ENCODE data around the gene RPL12. TPM values are rescaled to one million over a fixed set of nuclear protein-coding genes. Genes with fewer than 3 reads are reported as not detected.
A peak's percentile ranks its signal among the peaks of the same experiment; 100 is the strongest.

RPL12 gene
- total RNA-seq (2014; rRNA removed; shearing (Covaris generic)) = 4,429 and 4,439 TPM in 2 replicates

DNA sequence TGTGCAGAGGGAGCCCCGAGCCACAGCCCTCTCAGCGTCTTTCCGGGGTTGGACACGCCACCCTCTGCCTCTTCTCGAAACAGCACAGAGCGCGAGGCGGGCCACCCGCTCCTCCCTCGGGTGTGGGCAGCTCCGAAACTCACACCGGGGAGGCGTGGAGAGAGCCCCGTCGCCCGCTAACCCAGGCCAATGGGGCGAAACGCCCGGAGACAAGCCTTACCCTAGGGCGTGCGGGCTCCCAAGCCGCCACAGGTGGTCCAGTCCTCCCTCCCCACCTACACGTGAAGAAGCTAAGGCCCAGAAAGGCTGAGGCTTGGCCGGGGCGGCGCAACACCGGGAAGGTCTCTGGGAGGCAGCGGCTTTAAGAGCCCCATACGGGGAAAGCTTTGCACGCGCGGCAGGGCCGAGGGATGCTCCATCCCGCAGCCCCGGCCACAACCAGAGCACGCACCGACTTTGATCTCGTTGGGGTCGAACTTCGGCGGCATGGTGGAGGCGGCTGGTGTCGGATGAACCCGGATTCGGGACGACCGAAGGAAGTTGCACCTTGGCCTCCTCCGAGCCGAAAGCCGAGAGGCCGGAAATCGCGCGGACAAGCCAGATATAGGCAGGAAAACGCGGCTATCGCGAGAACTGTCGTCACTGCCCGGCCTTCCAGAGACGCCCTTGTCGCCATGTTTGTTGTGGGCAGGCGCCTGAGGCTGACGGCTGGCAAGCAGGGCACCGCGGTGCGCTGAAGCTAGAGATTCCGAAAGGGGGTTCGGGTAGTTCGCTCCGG, at the start of gene RPL12, which contains the start of gene LRSAM1:
TSS of gene RPL12 (minus strand) at position 577 of the 778 bp plus-strand sequence. CDS start at position 488, 89 bp downstream.
TSS of gene LRSAM1 (plus strand) at position 681 of the 778 bp plus-strand sequence. CDS start 3,018 bp downstream, outside the sequence.
- Histone ChIP-seq H3K36me3 (peaks cover 50% of the 10 kb centered on the region), H3K27ac (peak within 1 kb of the TSS; percentile 82), H3K27me3 (no peaks in the 10 kb centered on the region), H3K9me3 (replicated peaks) (0 out of 2 replicates have a peak, but pooled peaks cover 3% of the 10 kb centered on the region), H3K4me1 (peaks cover 10% of the 10 kb centered on the region; the same call in 1 of the 2 replicates), H3K4me3 (peak within 1 kb of the TSS; percentile 91)
- peak; percentile 97 to 99 for DNase-seq

GRCh38 chr9:127500862-127501261, 49.7 kb upstream of the RPL12 start:
- H3K36me3 ChIP-seq = peaks cover 22% of the 10 kb centered on the region
- peak in 1 of 2 experiments; percentile 4 for DNase-seq

GRCh38 chr9:127500399-127500798, 49.2 kb upstream of the RPL12 start:
- H3K4me1 ChIP-seq = no peaks in the 10 kb centered on the region
- DNase-seq = peak in 1 of 2 experiments; percentile 4
- peaks cover 22% of the 10 kb centered on the region for H3K36me3 ChIP-seq
- H3K27ac ChIP-seq = no peak overlapping the region
- H3K27me3 ChIP-seq = no peaks in the 10 kb centered on the region
- H3K4me3 ChIP-seq = no peak overlapping the region
- no peaks in the 10 kb centered on the region for H3K9me3 ChIP-seq (replicated peaks)

More at GRCh38 chr9:127500862-127501261, 49.7 kb upstream of the RPL12 start:
- Histone ChIP-seq H3K27me3 (no peaks in the 10 kb centered on the region), H3K9me3 (replicated peaks) (no peaks in the 10 kb centered on the region), H3K27ac (no peak overlapping the region), H3K4me3 (no peak overlapping the region), H3K4me1 (no peaks in the 10 kb centered on the region)

GRCh38 chr9:127498298-127498697, 47.1 kb upstream of the RPL12 start:
- Histone ChIP-seq H3K27me3 (no peaks in the 10 kb centered on the region), H3K36me3 (peaks cover 13% of the 10 kb centered on the region), H3K27ac (no peak overlapping the region), H3K4me3 (no peak overlapping the region), H3K9me3 (replicated peaks) (no peaks in the 10 kb centered on the region), H3K4me1 (no peaks in the 10 kb centered on the region)
- no peak for DNase-seq

DNA sequence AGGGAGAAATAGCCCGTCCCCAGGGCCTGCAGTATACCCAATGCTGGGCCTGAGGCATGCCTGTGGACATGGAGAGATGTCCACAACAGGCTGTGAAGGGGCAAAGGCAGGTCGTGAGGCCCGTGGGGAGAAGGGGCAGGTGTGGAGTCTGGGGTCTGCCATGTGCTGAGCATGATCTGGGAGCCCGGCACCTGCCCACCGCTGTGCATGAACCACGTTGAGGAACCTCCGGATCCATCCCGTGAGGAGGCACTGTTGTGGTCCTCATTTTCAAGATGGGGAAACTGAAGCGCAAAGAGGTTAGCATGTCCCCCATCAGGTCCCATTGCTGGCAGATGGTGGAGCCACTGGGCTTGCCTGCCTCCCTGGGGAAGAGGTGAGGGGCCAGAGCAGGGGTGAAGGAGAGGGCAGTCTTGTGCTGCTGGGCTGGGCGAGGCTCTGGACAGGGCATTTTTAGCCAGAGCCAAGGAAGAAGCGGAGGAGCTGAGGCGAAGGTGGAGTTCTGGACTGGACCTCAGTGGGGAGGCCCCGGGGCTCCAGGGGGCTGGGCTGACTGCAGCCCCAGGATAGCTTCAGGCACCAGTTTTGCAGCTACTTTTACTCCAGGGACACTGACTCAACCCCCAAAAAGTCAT, 46.6 kb upstream of the RPL12 start:
- Histone ChIP-seq H3K27ac (no peak overlapping the region), H3K36me3 (peaks cover 12% of the 10 kb centered on the region)
- no peak for DNase-seq

DNA sequence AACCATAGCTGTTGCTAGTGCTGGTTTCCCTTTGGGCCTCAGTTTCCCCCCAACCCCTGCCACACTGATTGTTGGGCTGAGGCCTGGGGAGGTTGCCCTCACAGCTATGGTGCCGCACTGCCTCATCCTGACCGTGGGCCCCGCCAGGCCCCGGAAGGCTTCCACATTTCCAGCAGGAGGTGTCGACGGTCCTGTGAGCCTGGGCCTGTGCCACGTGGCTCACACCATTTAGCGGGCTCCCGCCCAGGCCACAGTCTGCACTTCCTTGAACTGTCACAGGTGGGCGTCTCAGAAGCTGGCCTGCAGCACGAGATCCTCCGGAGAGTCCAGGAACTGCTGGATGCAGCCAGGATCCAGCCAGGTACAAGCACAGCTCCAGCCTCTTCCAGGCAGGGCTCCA, 45.8 kb upstream of the RPL12 start:
- Histone ChIP-seq H3K27ac (no peak overlapping the region), H3K27me3 (no peaks in the 10 kb centered on the region), H3K4me3 (no peak overlapping the region), H3K9me3 (replicated peaks) (no peaks in the 10 kb centered on the region), H3K4me1 (no peaks in the 10 kb centered on the region), H3K36me3 (peaks cover 12% of the 10 kb centered on the region)
- no peak for DNase-seq

More for the DNA sequence above, 46.6 kb upstream of the RPL12 start:
- no peaks in the 10 kb centered on the region for H3K27me3 ChIP-seq
- H3K4me3 ChIP-seq = no peak overlapping the region
- no peaks in the 10 kb centered on the region for H3K4me1 ChIP-seq
- no peaks in the 10 kb centered on the region for H3K9me3 ChIP-seq (replicated peaks)

DNA sequence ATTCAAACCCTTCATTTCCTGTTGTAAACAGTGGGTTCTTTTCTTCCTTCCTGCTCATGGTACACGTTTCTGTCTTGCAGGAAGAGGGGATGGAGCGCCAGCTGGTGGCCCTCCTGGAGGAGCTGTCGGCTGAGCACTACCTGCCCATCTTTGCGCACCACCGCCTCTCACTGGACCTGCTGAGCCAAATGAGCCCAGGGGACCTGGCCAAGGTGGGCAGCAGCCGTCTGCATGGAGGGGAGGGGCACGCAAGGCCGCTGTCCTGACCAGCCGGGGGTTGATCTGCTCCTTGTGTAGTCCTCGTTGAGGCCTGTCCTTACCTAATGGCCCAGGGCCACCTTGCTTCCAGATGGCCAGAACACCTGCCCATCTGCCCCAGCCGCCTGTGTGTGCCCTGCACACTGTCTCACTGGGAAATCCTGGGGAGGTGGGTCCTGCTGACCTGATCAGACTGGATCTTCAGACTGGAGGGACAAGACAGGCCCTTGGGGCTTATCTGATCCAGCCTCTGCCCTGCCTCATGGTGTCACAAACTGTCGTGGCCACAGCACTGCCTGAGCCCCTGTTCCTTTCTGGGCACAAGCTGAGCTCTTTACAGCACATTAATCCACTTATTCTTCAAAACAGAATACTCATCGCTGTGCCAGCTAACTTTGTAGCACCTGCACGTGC, 44.8 kb upstream of the RPL12 start:
- H3K9me3 ChIP-seq (replicated peaks) = no peaks in the 10 kb centered on the region
- no peaks in the 10 kb centered on the region for H3K27me3 ChIP-seq
- H3K4me3 ChIP-seq = no peak overlapping the region
- peaks cover 12% of the 10 kb centered on the region for H3K36me3 ChIP-seq
- H3K4me1 ChIP-seq = no peaks in the 10 kb centered on the region
- DNase-seq = no peak
- no peak overlapping the region for H3K27ac ChIP-seq

- Histone ChIP-seq H3K4me1 (no peaks in the 10 kb centered on the region), H3K27ac (no peak overlapping the region), H3K27me3 (no peaks in the 10 kb centered on the region), H3K9me3 (replicated peaks) (no peaks in the 10 kb centered on the region), H3K4me3 (no peak overlapping the region), H3K36me3 (peaks cover 12% of the 10 kb centered on the region)
- DNase-seq = no peak
Measured at GRCh38 chr9:127494304-127494702, 43.1 kb upstream of the RPL12 start.

- H3K4me3 ChIP-seq = no peak overlapping the region
- H3K9me3 ChIP-seq (replicated peaks) = no peaks in the 10 kb centered on the region
- peaks cover 12% of the 10 kb centered on the region for H3K36me3 ChIP-seq
- H3K27me3 ChIP-seq = no peaks in the 10 kb centered on the region
- H3K27ac ChIP-seq = no peak overlapping the region
- H3K4me1 ChIP-seq = no peaks in the 10 kb centered on the region
- DNase-seq = no peak
Measured at GRCh38 chr9:127493592-127494303, 42.5 kb upstream of the RPL12 start.

- no peak for DNase-seq
- no peaks in the 10 kb centered on the region for H3K9me3 ChIP-seq (replicated peaks)
- no peaks in the 10 kb centered on the region for H3K27me3 ChIP-seq
- no peak overlapping the region for H3K4me3 ChIP-seq
- no peaks in the 10 kb centered on the region for H3K4me1 ChIP-seq
- peaks cover 7% of the 10 kb centered on the region for H3K36me3 ChIP-seq
- no peak overlapping the region for H3K27ac ChIP-seq
Measured at GRCh38 chr9:127492616-127493015, 41.4 kb upstream of the RPL12 start.

DNA sequence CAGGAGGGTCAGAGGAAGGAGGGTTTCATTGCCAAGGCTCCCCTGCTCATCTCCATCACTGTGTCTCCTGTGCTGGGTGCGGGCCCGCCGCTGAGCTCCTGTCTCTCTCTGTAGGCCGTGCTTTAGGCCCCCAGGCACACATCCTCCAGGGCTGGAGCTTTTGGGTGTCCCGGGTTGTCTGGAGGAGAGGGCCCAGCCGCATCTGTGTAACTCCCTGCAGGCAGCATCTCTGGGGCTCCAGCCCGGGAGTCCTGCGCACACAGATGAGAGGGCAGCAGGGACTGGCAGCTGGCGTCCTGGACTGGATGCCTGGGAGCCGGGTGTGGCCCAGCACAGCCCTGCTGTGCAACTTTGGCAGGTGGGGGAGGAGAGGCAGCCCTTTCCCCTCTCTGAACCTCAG, 40.3 kb upstream of the RPL12 start:
- no peaks in the 10 kb centered on the region for H3K4me1 ChIP-seq
- no peak overlapping the region for H3K4me3 ChIP-seq
- H3K9me3 ChIP-seq (replicated peaks) = no peaks in the 10 kb centered on the region
- H3K27ac ChIP-seq = no peak overlapping the region
- no peak for DNase-seq
- H3K36me3 ChIP-seq = 0 out of 2 replicates have a peak, but pooled peaks cover 3% of the 10 kb centered on the region
- H3K27me3 ChIP-seq = no peaks in the 10 kb centered on the region

DNA sequence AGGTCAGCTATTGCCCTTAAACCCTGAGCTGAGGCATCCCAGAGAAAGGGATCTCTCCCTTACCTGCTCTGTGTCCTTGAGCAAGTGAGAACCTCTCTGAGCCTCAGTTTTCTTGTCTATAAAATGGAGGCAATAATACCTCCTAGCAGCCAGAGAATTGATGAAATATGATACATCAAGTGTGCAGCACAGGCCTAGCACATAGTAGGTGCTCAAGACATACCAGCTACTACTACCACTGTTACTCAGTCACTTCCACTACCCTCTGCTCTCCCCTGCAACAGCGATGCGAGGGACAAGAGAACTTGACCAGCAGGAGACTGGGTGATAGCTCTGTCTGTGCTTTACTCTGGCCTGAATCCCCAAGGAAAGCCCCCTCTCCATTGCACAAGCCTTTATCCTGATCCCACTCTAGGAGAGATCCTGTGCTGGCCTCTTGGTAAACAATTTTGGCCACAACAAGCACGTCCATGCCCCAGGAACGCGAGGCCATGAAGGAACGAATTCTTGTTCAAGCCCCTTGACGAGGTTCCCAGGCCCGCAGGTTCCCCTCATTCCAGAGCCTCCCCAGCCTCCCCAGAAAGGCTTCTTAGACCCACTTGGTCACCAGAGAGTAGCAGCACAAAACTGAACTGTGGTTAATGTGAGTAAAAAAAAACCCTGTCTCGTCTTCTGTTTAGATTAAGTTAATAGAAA, 39.5 kb upstream of the RPL12 start:
- H3K27ac ChIP-seq = no peak overlapping the region
- H3K4me1 ChIP-seq = no peaks in the 10 kb centered on the region
- H3K9me3 ChIP-seq (replicated peaks) = no peaks in the 10 kb centered on the region
- H3K36me3 ChIP-seq = 0 out of 2 replicates have a peak, but pooled peaks cover 3% of the 10 kb centered on the region
- H3K27me3 ChIP-seq = no peaks in the 10 kb centered on the region
- H3K4me3 ChIP-seq = no peak overlapping the region
- DNase-seq = no peak

DNA sequence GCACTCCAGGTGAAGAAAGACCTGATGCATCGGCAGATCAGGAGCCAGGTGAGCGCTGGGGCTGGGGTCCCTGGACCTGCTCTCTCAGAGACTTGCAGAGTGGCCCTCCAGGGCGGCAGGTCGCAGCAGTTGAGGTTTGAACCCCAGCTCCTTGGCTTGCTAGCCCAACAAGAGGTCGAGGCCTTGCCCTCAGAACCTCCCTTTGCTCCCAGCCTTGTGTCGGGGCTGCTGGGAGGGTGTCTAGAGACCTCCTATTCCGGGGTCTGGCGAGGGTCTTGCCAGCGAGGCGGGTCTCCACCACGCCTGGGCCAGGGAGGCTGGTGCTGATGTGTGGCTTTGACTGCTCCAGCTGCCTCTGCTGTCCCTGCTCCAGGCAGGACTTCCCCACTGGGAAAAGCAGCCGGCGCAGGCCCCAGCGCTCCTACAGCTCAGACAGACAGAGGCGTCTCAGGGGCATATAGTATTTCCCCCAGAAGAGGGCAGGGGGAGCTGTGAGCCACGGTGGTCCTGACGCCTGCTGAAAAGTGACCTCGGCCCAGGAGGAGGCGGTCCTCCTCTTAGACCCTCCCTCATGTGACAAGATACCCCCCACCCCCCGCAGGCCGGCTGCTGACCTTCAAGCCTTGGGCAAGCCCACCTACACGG, 38.4 kb upstream of the RPL12 start:
- no peak overlapping the region for H3K4me3 ChIP-seq
- H3K9me3 ChIP-seq (replicated peaks) = no peaks in the 10 kb centered on the region
- H3K27me3 ChIP-seq = no peaks in the 10 kb centered on the region
- H3K36me3 ChIP-seq = 0 out of 2 replicates have a peak, but pooled peaks cover 3% of the 10 kb centered on the region
- peak in 1 of 2 experiments; percentile 32 for DNase-seq
- no peak overlapping the region for H3K27ac ChIP-seq
- no peaks in the 10 kb centered on the region for H3K4me1 ChIP-seq
